CD14-positive monocyte (primary cell): ENCODE data around the gene RFX3. TPM values are rescaled to one million over a fixed set of nuclear protein-coding genes. Genes with fewer than 3 reads are reported as not detected.

Experiments used
- DNase-seq, 3 donors: peaks; one replicate each; pipeline ENCODE4 v3.0.0-alpha.2; 2011 to 2022
- H2AFZ ChIP-seq: 2 replicates; pipeline ENCODE4 v1.6.0; 2012; ENCODE audit warnings: mild to moderate bottlenecking, low read depth, low read length, inconsistent platforms; ENCODE audit not compliant: insufficient read depth, poor library complexity, severe bottlenecking
- H3K27ac ChIP-seq, 2 donors: 1 replicate in 1 of 2; 2 replicates in 1 of 2; pipeline ENCODE4 v1.5.1; 2012 to 2013; ENCODE audit warnings: low read length in 2 of 2, control low read depth in 1 of 2, inconsistent platforms in 1 of 2, low read depth in 1 of 2, mild to moderate bottlenecking in 1 of 2
- H3K27me3 ChIP-seq, 2 donors: one replicate each; pipeline versions ENCODE4 v1.6.0 to v1.6.1; 2011 to 2013; ENCODE audit warnings: low read length in 2 of 2; ENCODE audit not compliant: control insufficient read depth in 2 of 2, insufficient read depth in 2 of 2
- H3K36me3 ChIP-seq, 2 donors: replicated peaks in 1 of 2; 1 replicate in 1 of 2; 2 replicates in 1 of 2; pipeline versions ENCODE4 v1.5.1 to v1.6.1; 2012 to 2013; ENCODE audit warnings: low read length in 2 of 2, control low read depth in 1 of 2, inconsistent platforms in 1 of 2, mild to moderate bottlenecking in 1 of 2; ENCODE audit not compliant: insufficient read depth in 2 of 2, control insufficient read depth in 1 of 2
- H3K4me1 ChIP-seq, 2 donors: 1 replicate in 1 of 2; 2 replicates in 1 of 2; pipeline versions ENCODE4 v1.5.1 to v1.6.1; 2012 to 2013; ENCODE audit warnings: low read length in 2 of 2, control low read depth in 1 of 2, inconsistent platforms in 1 of 2, mild to moderate bottlenecking in 1 of 2, moderate library complexity in 1 of 2; ENCODE audit not compliant: insufficient read depth in 2 of 2, control insufficient read depth in 1 of 2
- H3K4me2 ChIP-seq: replicated peaks from 2 replicates; pipeline ENCODE3; 2012; ENCODE audit warnings: low read length, moderate library complexity, mild to moderate bottlenecking; ENCODE audit not compliant: poor library complexity, severe bottlenecking; ENCODE audit errors: extremely low read depth
- H3K4me3 ChIP-seq, 3 experiments: fragments of 200-600 bp in 1 of 3; sonication (generic) in 1 of 3; replicated peaks in 1 of 3; 1 replicate in 2 of 3; 2 replicates in 1 of 3; pipeline ENCODE4 v1.5.1; 2011 to 2013; ENCODE audit warnings: low read length in 3 of 3, mild to moderate bottlenecking in 3 of 3, control low read depth in 2 of 3, low read depth in 2 of 3, inconsistent platforms in 1 of 3, moderate library complexity in 1 of 3
- H3K79me2 ChIP-seq: 2 replicates; pipeline ENCODE4 v1.6.0; 2012; ENCODE audit warnings: mild to moderate bottlenecking, control low read depth, inconsistent platforms, low read length, moderate library complexity; ENCODE audit not compliant: insufficient read depth
- H3K9ac ChIP-seq: 2 replicates; pipeline ENCODE4 v1.6.0; 2017; ENCODE audit warnings: low read length, mild to moderate bottlenecking; ENCODE audit not compliant: insufficient read depth, poor library complexity, severe bottlenecking
- H3K9me3 ChIP-seq, 2 donors: replicated peaks in 1 of 2; 1 replicate in 1 of 2; 2 replicates in 1 of 2; pipeline versions ENCODE4 v1.5.1 to v1.6.1; 2012 to 2013; ENCODE audit warnings: low read length in 2 of 2, control low read depth in 1 of 2; ENCODE audit not compliant: control insufficient read depth in 1 of 2, insufficient read depth in 1 of 2
- H4K20me1 ChIP-seq: 2 replicates; pipeline ENCODE4 v1.6.0; 2012; ENCODE audit warnings: mild to moderate bottlenecking, low read length, control low read depth, moderate library complexity; ENCODE audit not compliant: insufficient read depth
- H3K27ac Mint-ChIP-seq, 7 donors: one replicate each; pipeline ENCODE4 v1.8.0; 2020; ENCODE audit warnings: mild to moderate bottlenecking in 7 of 7, mixed read lengths in 7 of 7, moderate library complexity in 6 of 7, inconsistent platforms in 2 of 7
- H3K27me3 Mint-ChIP-seq, 3 donors: one replicate each; pipeline ENCODE4 v1.8.0; 2021 to 2022; ENCODE audit warnings: low read depth in 3 of 3, mild to moderate bottlenecking in 3 of 3, mixed read lengths in 3 of 3, moderate library complexity in 3 of 3, inconsistent platforms in 1 of 3
- H3K36me3 Mint-ChIP-seq, 2 donors: one replicate each; pipeline ENCODE4 v1.8.0; 2020; ENCODE audit warnings: mixed read lengths in 2 of 2, inconsistent platforms in 1 of 2, mild to moderate bottlenecking in 1 of 2
- H3K4me1 Mint-ChIP-seq: one replicate; pipeline ENCODE4 v1.8.0; 2020; ENCODE audit warnings: mild to moderate bottlenecking, mixed read lengths
- H3K4me3 Mint-ChIP-seq, 2 donors: one replicate each; pipeline ENCODE4 v1.8.0; 2020; ENCODE audit warnings: mild to moderate bottlenecking in 2 of 2, mixed read lengths in 2 of 2, moderate library complexity in 1 of 2
- H3K9me3 Mint-ChIP-seq, 7 donors: one replicate each; pipeline ENCODE4 v1.8.0; 2020 to 2022; ENCODE audit warnings: mixed read lengths in 7 of 7, mild to moderate bottlenecking in 6 of 7, moderate library complexity in 6 of 7, inconsistent platforms in 2 of 7
- CTCF ChIP-seq: fragments of 200-600 bp; IDR thresholded peaks from one replicate; pipeline ENCODE4 v1.8.0; 2022; ENCODE audit warnings: antibody characterized with exemption, mild to moderate bottlenecking
- WGBS: methylation state at CpG from one replicate; pipeline ENCODE4 v1.1.5; 2013; ENCODE audit warnings: missing lambda C conversion rate; ENCODE audit not compliant: insufficient coverage; 5-methylcytosine and 5-hydroxymethylcytosine counted together
- intact Hi-C, 2 donors: fragments of 100-400 bp; cut with micrococcal nuclease; formaldehyde crosslinking; loops; one replicate each; pipeline versions ENCODE4 v1.15.0 to v1.15.1; 2023
- polyA plus RNA-seq, 3 donors: library from polyadenylated mRNA; depleted of rRNA in 1 of 3; unstranded in 2 of 3; stranded (reverse) in 1 of 3; fragments of 300-500 nt in 2 of 3; fragments of >200 nt in 1 of 3; fragmentation: Illumina TruSeq in 2 of 3; gene quantifications; 1 replicate in 2 of 3; 2 replicates in 1 of 3; pipeline ENCODE4 v1.2.3, GENCODE V29; 2012 to 2021

Gene RFX3
- polyA plus RNA-seq, 3 donors: 1.7 to 5.2 (median 3.2) TPM

DNA sequence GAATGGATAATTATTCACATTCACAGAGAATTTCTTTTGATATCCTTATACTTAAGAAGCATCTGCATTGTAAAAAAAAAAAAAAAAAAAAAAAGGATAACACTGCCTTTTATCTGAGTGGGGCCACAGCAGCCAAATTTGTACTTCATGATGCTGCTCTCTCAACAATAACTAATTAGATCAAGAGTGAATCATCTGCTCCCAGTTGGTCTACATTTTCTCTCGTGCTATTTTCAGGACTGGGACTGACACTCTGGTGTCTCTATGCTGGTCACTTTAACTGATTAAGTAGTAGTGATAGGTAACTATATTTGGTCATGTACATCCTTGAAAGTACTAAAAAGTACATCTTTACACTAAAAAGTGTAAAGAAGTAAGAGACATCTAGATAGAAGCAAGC is 90.1 kb downstream of the RFX3 start:
- Histone ChIP-seq H3K4me3 (no peak overlapping the region), H3K27ac (no peak overlapping the region), H3K4me2 (no peak overlapping the region), H3K79me2 (no peaks in the 10 kb centered on the region), H4K20me1 (no peaks in the 10 kb centered on the region), H3K4me1 (peaks cover 19 to 23% of the 10 kb centered on the region in 2 donors), H3K27me3 (no peaks in the 10 kb centered on the region), H3K9ac (no peak overlapping the region), H3K36me3 (no peaks in the 10 kb centered on the region), H3K9me3 (no peaks in the 10 kb centered on the region), H2AFZ (no peak overlapping the region)
- Mint-ChIP-seq H3K36me3 (peaks cover 0 to 9% of the 10 kb centered on the region in 2 donors), H3K27me3 (peaks cover 0 to 2% (median 0%) of the 10 kb centered on the region in 3 donors), H3K4me1 (peaks cover 17% of the 10 kb centered on the region), H3K4me3 (no peak overlapping the region), H3K27ac (no peak overlapping the region), H3K9me3 (peaks cover 0 to 6% (median 0%) of the 10 kb centered on the region in 7 donors)
- intact Hi-C loops: no loop called here
- TF ChIP-seq CTCF: no peak
- no CpG with 5 or more reads among the region's 1 CpG for WGBS
- DNase-seq: no peak

GRCh38 chr9:3434594-3434993 is 91.2 kb downstream of the RFX3 start:
- WGBS: 0% methylated on average over 1 of the region's 1 CpG
- intact Hi-C loops: no loop called here
- H3K36me3 Mint-ChIP-seq: peaks cover 0 to 9% of the 10 kb centered on the region in 2 donors

More at GRCh38 chr9:3434594-3434993, 91.2 kb downstream of the RFX3 start:
- Mint-ChIP-seq H3K4me1 (peaks cover 17% of the 10 kb centered on the region), H3K9me3 (peaks cover 0 to 6% (median 0%) of the 10 kb centered on the region in 7 donors), H3K27me3 (peaks cover 0 to 2% (median 0%) of the 10 kb centered on the region in 3 donors), H3K27ac (peak overlapping the region; percentile 68 to 95 (median 89)), H3K4me3 (peak overlapping the region in 1 of 2 donors; percentile 3)
- H3K27ac ChIP-seq: peak overlapping the region in 1 of 2 donors; percentile 65
- DNase-seq: peak; percentile 76 to 90 (median 84)
- H3K9me3 ChIP-seq: no peaks in the 10 kb centered on the region
- no peaks in the 10 kb centered on the region for H3K36me3 ChIP-seq
- no peaks in the 10 kb centered on the region for H4K20me1 ChIP-seq
- TF ChIP-seq CTCF: no peak
- H2AFZ ChIP-seq: peak overlapping the region; percentile 18
- no peaks in the 10 kb centered on the region for H3K79me2 ChIP-seq
- no peaks in the 10 kb centered on the region for H3K27me3 ChIP-seq
- H3K9ac ChIP-seq: no peak overlapping the region
- H3K4me3 ChIP-seq: no peak overlapping the region
- H3K4me2 ChIP-seq: peak overlapping the region; percentile 13
- peaks cover 19 to 23% of the 10 kb centered on the region in 2 donors for H3K4me1 ChIP-seq
